Kidney (tissue), 14 donors: ENCODE data around the gene SPON1. TPM values are rescaled to one million over a fixed set of nuclear protein-coding genes. Genes with fewer than 3 reads are reported as not detected.

ENCODE experiments used
- DNase-seq, 5 donors: peaks; one replicate each; pipeline ENCODE4 v3.0.0-alpha.2; 2013 to 2020
- FAIRE-seq: peaks from 2 replicates; lab custom pipeline; 2012; peaks lifted over from hg19 to GRCh38; lab: Jason Lieb, UNC
- H3K27ac ChIP-seq, 2 donors: one replicate each; pipeline ENCODE4 v1.7.0; 2013; ENCODE audit warnings: low read depth in 2 of 2, low read length in 2 of 2, inconsistent platforms in 1 of 2
- H3K27me3 ChIP-seq: one replicate; pipeline ENCODE4 v1.7.1; 2013; ENCODE audit warnings: low read length, inconsistent platforms; ENCODE audit not compliant: control insufficient read depth, insufficient read depth
- H3K36me3 ChIP-seq, 3 donors: one replicate each; pipeline versions ENCODE4 v1.7.0 to v1.7.1; 2013; ENCODE audit warnings: low read length in 3 of 3, control low read depth in 1 of 3, inconsistent platforms in 1 of 3; ENCODE audit not compliant: insufficient read depth in 3 of 3, control insufficient read depth in 2 of 3
- H3K4me1 ChIP-seq, 3 donors: one replicate each; pipeline versions ENCODE4 v1.7.0 to v1.7.1; 2013; ENCODE audit warnings: low read length in 3 of 3, inconsistent platforms in 1 of 3, low read depth in 1 of 3; ENCODE audit not compliant: control insufficient read depth in 2 of 3, insufficient read depth in 2 of 3
- H3K4me3 ChIP-seq, 3 donors: one replicate each; pipeline versions ENCODE4 v1.7.0 to v1.8.1; 2013; ENCODE audit warnings: low read length in 3 of 3, control low read depth in 1 of 3, inconsistent platforms in 1 of 3
- H3K9ac ChIP-seq, 3 donors: one replicate each; pipeline versions ENCODE4 v1.7.0 to v1.7.1; 2013; ENCODE audit warnings: low read length in 3 of 3, control low read depth in 1 of 3, inconsistent platforms in 1 of 3
- H3K9me3 ChIP-seq, 3 donors: one replicate each; pipeline versions ENCODE4 v1.7.0 to v1.7.1; 2013; ENCODE audit warnings: low read length in 3 of 3, control low read depth in 1 of 3, inconsistent platforms in 1 of 3; ENCODE audit not compliant: control insufficient read depth in 2 of 3, insufficient read depth in 1 of 3
- intact Hi-C: fragments of 100-400 bp; cut with DNase I; formaldehyde crosslinking; loops from one replicate; pipeline ENCODE4 v1.11.1; 2022
- polyA plus RNA-seq: library from polyadenylated mRNA; stranded (reverse); fragments of 350-450 nt; fragmentation: Illumina TruSeq; extraction: RNeasy Lipid Tissue Mini Kit (QIAGEN cat#74804); gene quantifications from one replicate; pipeline ENCODE4 v1.2.3, GENCODE V29; 2014; ENCODE audit warnings: low read depth, low replicate concordance; ENCODE audit not compliant: insufficient read depth
- total RNA-seq: library from RNA; stranded (reverse); fragmentation: NEBNext Ultra II Directional; extraction: Animal tissue kit (Norgen Biotek cat#: 25700); gene quantifications from one replicate; pipeline ENCODE4 v1.2.1, GENCODE V29; 2021
- TF ChIP-seq, protein P1 (sequence below): IDR thresholded peaks from 3 replicates; pipeline ENCODE4 v1.5.1; 2012; ENCODE audit warnings: mild to moderate bottlenecking, moderate library complexity, borderline replicate concordance; ENCODE audit not compliant: insufficient read depth; ENCODE audit errors: extremely low read depth
- donor health status: control.
- donor health status: control.
- donor health status: control.
- donor health status: control.
- donor health status: control.
- donor health status: DM: yes; HTN: yes; CAD: no.
- donor health status: Normal renal cell carcinoma (clear cell type).

The SPON1 gene
- total and polyA plus RNA-seq, 2 donors from 2014 or later: 3.8 to 77.9 TPM

DNA sequence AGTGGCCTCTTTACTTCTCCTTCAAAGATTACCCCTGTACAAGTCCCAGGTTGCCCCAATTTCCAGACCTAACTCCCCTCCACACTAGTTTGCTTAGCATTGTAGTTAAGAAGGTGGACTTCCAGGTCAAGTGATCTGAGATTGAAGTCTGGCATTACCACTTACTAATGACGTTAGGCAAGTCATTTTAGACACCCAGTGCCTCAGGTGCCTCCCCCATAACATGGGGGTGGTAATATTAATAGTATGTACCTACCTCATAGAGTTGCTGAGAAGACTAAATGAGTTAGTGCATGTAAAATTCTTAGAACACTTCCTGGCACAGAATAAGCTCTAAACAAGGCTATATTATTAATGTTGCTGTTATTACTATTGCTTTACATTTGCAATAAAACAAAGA is 93.4 kb downstream of the SPON1 start:
- Histone ChIP-seq H3K27ac (no peak overlapping the region), H3K4me3 (no peak overlapping the region), H3K9ac (no peak overlapping the region), H3K36me3 (no peaks in the 10 kb centered on the region), H3K4me1 (peaks cover 0 to 12% (median 0%) of the 10 kb centered on the region in 3 donors), H3K9me3 (no peaks in the 10 kb centered on the region), H3K27me3 (no peaks in the 10 kb centered on the region)
- intact Hi-C loops: no loop called here
- FAIRE-seq (no peak), DNase-seq (no peak)
- TF ChIP-seq, protein P1, sequence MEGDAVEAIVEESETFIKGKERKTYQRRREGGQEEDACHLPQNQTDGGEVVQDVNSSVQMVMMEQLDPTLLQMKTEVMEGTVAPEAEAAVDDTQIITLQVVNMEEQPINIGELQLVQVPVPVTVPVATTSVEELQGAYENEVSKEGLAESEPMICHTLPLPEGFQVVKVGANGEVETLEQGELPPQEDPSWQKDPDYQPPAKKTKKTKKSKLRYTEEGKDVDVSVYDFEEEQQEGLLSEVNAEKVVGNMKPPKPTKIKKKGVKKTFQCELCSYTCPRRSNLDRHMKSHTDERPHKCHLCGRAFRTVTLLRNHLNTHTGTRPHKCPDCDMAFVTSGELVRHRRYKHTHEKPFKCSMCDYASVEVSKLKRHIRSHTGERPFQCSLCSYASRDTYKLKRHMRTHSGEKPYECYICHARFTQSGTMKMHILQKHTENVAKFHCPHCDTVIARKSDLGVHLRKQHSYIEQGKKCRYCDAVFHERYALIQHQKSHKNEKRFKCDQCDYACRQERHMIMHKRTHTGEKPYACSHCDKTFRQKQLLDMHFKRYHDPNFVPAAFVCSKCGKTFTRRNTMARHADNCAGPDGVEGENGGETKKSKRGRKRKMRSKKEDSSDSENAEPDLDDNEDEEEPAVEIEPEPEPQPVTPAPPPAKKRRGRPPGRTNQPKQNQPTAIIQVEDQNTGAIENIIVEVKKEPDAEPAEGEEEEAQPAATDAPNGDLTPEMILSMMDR: no peak

DNA sequence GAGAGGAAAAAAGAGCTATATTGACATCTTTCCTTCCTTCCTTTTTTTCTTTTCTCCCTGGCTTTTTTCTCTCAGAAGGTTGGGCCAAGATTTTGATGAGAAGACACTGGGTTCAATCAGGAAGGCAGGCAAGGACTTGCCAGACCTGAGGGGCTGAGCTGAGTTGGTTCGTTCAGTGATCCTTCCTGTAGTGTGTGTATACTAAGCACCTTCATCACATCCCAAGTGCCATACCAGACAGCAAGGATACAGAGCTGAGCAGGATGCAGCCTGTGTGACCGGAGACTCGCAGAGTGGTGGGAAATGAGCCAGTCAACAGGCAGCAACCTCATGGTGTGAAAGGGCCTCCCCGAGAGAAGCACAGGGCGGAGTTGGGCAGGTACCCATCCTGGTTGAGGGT is 95.5 kb downstream of the SPON1 start:
- Histone ChIP-seq H3K4me3 (no peak overlapping the region), H3K36me3 (no peaks in the 10 kb centered on the region), H3K27ac (no peak overlapping the region), H3K9ac (no peak overlapping the region), H3K27me3 (no peaks in the 10 kb centered on the region), H3K4me1 (peaks cover 0 to 12% (median 0%) of the 10 kb centered on the region in 3 donors), H3K9me3 (no peaks in the 10 kb centered on the region)
- FAIRE-seq (no peak), DNase-seq (no peak)
- TF ChIP-seq, protein P1: no peak
- intact Hi-C loops: no loop called here

DNA sequence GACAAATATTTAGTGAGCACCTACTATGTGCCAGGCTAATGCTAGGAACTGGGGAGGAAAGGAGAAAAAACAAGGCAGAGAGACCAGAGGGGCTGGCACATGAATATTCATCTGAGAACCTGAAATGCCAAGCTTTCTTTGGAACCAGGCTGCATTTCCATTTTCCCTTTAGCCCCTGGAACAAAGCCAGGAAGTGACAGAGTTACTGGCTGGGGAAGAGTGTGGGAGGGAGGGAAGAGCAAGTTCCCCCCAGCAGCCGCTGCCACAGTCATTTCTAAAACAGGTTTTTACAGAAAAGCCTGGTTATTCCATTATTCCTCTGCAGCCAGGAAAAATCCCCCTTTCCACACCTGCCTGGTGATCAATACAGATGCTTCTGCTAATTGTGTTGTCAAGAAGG is 97.0 kb downstream of the SPON1 start:
- TF ChIP-seq, protein P1: no peak
- Histone ChIP-seq H3K27ac (no peak overlapping the region), H3K27me3 (no peaks in the 10 kb centered on the region), H3K36me3 (no peaks in the 10 kb centered on the region), H3K4me3 (no peak overlapping the region), H3K4me1 (peaks cover 0 to 12% (median 0%) of the 10 kb centered on the region in 3 donors), H3K9ac (no peak overlapping the region), H3K9me3 (no peaks in the 10 kb centered on the region)
- peak in 2 of 5 donors; percentile 31 to 70 for DNase-seq
- intact Hi-C loops: no loop called here
- FAIRE-seq: no peak

DNA sequence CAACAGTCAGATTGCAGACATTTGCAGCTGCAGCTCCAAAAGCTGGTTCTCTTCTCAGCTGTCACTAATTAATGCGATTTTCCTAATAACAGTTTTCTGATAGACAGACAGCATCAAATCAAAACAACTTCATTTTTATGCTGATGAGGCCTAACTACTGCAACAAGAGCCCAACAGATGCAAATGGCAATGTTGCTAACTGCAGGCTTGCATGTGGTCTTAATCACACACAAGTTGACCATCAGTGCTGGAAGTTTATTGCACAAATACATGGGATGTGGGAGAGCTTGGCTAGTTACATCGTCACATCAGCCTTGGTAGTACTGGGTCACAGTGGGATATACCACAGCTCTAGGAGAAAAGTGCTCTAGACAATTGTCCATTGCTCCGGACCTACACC is 99.2 kb downstream of the SPON1 start:
- Histone ChIP-seq H3K27me3 (no peaks in the 10 kb centered on the region), H3K4me1 (peaks cover 0 to 8% (median 0%) of the 10 kb centered on the region in 3 donors), H3K36me3 (no peaks in the 10 kb centered on the region), H3K9ac (no peak overlapping the region), H3K27ac (no peak overlapping the region), H3K9me3 (no peaks in the 10 kb centered on the region), H3K4me3 (no peak overlapping the region)
- TF ChIP-seq, protein P1: no peak
- FAIRE-seq (no peak), DNase-seq (peak in 1 of 5 donors; percentile 24)
- intact Hi-C loops: no loop called here
